Measurements from ENCODE around the gene OR52W1.
"Not testable (repeated sequence)": the region's sequence is repeated elsewhere in the genome, so short reads cannot be mapped to it uniquely, and the experiment has no call there.

OR52W1 gene

DNA sequence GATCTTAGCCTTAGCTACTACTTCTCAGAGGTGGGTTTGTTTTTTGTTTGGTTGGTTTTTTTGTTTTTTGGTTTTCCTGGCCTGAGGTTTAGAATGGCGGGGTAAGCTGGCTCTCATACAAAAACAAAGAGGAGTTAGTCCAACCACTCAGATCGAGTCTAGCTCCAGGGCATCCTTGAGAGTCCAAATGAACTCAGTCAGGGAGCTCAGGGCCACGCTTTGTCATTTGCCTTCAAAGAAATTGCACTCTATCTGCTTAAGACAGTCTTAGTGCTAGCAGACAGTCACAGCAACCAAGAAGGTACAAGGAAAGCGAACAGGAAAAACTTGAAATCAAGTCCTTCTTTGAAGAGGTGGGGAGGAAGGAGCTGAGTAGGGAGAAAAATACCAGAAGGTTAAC lies 17.5 kb downstream of the OR52W1 start:
- in situ Hi-C loops (cut with MboI; ENCODE audit: low sequenced_read_pairs): no loop called here

DNA sequence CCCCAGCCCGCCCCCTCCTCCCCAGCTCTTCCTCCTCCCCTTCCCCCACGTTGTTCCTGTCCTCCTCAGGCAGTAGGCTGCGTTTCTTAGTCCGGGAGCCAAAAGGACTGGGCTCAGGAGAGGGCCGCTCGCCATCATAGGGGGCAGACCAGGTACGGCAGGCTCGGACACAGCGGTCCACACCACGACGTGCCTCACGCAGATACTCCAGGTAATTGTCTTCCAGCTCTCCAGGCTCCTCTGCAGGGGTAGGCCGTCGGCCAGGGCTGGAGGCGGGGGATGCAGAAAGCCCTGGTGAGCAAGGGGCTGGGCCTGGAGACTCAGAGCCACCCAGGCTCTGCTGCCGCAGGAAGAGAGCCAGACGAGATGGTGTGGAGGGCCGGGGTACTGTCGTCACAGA lies 18.7 kb downstream of the OR52W1 start:
- in situ Hi-C loops (cut with MboI; ENCODE audit: low sequenced_read_pairs): no loop called here

DNA sequence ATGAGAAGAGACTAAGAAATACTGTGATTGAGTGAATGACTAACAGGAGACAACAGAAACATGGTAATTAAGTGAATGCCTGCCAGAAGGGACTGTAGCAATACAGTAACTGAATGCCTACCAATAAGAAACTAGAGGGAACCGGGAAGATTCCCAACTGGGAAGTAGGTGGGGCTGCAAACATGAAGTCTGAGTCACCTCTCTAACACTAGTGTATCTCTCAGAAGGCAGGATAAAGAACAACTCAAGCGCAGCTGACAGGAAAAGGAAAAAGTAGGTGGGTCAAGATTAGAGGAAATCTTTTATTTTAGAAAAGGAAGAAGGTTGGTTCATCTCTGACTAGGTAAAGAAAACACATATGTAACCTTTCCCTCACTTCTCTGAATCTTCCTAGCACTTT lies 20.3 kb downstream of the OR52W1 start:
- in situ Hi-C loops (cut with MboI; ENCODE audit: low sequenced_read_pairs): no loop called here

DNA sequence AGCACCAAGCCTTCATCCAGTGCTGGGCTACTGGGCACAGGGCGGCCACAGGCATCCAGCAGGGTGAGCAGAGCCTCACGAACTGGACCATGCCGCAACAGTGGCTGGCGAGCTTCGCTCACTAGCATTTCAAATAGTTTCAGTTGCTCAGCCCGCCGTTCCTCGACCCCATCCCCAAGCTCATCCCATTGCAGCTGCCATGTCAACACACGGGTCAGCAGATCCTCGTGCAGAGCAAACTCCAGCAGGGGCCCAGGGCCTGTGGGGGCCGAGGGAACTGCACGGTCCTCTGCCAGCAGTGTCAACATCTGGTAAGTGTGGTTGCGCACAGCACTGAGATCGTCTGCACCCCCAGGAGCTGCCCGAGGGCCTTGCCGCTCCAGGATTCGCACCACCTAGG lies 24.8 kb downstream of the OR52W1 start:
- in situ Hi-C loops (cut with MboI; ENCODE audit: low sequenced_read_pairs): no loop called here

DNA sequence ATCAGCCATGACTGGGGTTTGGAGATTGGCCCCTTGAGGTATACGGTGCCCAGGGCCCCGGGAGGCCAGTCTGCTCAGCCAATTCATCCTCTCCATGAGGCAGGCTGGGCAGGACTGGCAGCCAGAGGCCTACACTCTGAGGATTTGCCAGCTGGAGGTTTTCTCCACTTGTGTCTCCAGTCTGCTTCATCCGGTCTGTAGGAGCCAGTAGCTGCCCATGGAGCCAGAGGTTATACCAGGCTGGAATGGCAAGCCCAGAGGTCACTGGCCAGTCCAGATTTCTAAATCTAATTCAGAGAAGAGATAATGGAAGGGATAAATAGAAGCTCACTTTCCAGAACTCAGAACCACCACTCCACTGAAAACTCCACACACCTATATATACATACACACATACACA lies 25.4 kb downstream of the OR52W1 start:
- in situ Hi-C loops (cut with MboI; ENCODE audit: low sequenced_read_pairs): no loop called here

DNA sequence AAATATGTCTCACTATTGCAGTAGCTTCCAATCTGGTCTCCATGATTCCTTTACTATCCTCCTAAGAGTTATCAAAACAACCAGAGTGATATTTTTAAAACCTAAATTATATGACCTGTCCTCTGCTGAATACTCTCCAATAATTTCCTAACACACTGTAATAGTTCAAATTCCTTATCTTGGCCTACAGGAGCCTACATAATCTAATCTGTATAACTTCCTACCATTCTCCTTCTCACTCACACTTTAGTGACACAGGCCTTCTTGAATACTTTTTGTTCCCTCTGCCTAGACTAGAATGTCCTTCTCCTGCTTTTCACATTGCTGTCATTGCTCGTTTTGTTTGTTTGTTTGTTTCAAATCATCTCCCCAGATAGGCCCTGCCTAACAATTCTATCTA lies 26.0 kb downstream of the OR52W1 start:
- in situ Hi-C loops (cut with MboI; ENCODE audit: low sequenced_read_pairs): no loop called here

DNA sequence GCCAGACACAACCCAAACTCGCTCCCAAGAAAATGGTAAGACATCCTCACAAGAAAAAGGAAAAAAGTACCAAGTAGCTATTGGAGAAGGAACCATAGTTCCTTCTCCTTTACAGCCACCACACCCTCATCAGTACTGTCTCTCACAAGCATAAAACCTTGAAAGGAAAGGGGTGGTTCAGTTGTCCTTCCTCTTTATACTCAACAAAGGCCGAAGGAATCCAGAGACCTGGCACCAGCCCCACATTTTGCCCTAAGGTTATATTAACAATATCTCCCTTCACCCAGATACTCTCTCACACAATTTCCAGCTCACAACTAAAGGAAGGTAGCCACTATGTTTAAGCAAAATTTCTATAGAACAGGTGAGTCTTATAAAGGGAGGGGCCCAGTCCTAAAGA lies 26.9 kb downstream of the OR52W1 start:
- in situ Hi-C loops (cut with MboI; ENCODE audit: low sequenced_read_pairs): no loop called here

DNA sequence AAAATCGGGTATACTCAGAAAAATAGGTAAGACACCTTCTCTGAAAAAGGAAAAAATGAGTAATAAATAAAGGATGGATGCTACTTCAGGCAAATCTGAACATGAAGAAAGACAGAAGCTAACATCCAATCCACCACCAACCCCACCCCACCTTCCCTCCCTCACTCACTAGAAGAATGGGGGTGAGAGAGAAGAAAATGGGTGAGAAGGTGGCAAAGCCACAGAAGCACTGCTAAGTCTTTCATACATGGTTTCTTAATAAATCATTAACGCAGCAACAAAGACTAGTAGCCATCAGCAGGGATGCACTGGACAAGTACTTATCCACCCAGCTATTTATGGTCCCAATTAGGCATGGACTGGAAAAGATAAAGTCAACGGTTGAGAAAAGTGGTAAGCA lies 29.5 kb downstream of the OR52W1 start:
- in situ Hi-C loops (cut with MboI; ENCODE audit: low sequenced_read_pairs): no loop called here

DNA sequence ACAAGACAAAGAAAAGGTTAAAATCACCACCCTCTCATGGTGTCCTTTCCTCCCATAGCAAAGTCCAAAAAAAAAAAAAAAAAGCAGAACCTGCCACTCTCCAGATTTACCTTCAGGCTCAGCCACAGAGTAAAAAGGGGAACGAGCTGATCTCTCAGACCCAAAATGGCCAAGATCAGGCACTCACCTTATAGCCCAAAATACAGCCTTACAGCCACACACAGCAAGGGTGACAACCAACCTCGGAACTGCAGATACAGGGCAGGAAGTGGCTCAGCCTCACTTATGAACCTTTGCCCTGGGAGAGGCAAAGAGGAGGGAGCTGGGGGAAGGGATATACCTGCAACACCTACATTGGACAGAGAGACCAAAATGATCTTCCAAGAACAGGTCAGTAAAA lies 30.9 kb downstream of the OR52W1 start:
- in situ Hi-C loops (cut with MboI; ENCODE audit: low sequenced_read_pairs): no loop called here

DNA sequence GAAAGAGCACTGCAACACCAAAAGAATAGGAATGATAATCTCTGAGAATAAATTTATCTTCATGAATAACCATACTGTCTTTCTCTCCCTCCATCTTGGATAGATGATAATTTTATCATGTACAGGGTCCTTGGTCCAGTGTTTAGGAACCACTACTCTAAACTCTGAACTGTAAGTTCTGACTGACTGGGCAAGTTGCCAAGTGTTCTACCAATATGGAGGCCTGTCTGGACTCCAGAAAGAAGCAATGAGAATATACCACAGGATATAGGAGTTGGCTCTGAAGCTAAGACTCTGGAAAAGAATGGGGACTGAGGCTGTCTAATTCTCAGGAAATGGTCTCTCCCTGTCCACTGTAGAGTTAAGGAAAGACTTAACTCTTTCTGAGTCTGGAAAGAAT lies 33.9 kb downstream of the OR52W1 start:
- in situ Hi-C loops (cut with MboI; ENCODE audit: low sequenced_read_pairs): no loop called here

DNA sequence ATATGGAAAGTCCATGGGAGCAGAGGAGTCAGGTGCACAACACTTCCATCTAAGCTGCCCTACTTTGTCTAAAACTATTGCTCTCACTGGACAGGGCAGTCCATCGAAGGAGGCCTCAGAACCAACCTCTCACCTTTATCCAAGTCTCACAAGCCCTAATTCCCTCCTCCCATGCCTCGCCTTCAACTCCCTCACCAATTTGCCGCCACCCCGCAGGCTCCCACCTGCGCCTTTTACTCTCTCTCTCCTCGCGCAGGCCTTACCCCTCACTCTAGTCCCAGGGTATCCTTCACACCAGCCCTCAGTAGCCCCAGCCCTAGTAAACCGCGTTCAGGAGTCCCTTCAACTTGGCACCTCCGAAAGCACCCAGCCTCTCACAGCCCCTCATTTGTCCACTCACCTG lies 35.0 kb downstream of the OR52W1 start:
- in situ Hi-C loops (cut with MboI; ENCODE audit: low sequenced_read_pairs): no loop called here

DNA sequence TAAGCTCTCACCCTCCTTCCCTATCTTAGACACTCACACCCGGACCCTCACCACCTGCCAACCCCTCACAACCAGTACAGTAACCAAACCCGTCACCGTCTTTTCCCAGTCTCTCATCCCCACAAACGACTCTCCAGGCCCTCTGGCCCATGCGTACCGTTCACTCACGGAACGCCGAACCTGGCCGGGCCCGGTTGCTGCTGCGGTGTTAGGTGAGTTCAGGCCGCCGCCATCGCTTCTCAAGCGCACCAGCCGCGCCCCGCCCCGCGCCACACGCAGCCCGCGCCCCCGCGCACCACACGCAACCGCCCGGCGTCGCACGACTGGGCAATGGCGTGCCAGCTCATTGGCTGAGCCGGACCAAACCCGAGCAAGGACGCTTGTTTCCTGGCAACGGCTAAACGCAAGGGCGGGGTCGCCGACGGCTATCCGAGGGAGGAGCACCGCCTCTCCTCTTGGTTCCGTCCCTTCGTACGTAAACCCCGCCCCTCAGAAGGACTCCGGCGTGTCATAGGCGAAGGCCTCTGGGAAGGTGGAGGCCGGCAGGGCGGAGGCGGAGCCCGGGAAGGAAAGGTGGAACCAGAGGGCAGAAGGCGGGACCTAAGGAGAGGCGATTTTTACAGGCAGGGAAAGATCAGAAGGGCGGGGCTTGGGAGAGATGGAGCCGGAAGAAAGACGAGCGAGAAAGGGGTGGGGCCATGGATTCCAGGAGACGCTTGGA lies 35.5 kb downstream of the OR52W1 start, which contains the start of gene FHIP1B:
TSS of gene FHIP1B (minus strand) at position 250 of the 721 bp plus-strand sequence. CDS start 10,120 bp downstream, outside the sequence.
- in situ Hi-C loops (cut with MboI; ENCODE audit: low sequenced_read_pairs): no loop called here

DNA sequence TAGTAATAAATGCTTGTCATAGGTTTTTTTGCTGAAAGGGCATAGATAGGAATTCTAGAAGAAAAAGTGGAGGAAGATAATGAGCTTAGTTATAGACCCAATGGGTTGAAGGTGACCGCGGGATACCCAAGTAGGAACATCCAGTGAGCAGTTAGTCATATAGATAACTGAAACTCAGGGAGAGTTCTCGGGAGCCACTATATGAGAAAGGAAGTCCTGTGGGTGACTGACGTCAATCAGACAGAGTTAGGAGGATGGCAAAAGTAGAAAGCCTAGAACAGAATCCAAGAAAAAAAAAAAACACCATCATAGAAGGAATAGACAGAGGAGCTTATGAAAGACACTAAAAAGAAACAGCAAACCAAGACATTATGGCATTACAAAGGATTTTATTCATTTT lies 38.2 kb downstream of the OR52W1 start:
- in situ Hi-C loops (cut with MboI; ENCODE audit: low sequenced_read_pairs): no loop called here

DNA sequence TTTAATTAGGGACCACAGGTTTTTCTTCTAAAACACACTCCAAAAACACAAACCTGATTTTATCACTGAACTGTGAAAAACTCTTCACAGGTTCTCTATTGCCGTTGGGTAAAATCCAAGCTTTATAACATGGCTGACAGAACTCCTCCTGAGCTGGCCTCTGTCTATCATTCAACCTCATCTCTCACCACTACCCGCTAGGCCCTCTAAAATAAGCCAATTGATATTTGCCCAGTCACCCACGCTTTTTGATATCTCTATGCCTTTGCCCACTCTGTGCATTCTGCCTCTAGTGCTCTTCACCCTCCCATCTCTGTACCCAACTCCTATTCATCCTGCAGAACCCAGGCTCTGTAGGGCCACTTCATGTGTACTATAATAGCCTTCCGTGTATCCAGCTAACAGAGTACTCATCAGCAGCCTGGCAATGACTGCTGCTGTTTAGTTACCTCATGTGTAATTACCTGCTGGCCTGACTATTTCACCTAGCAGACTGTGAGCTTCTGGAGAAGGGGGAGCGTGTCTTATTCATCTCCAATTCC lies 38.8 kb downstream of the OR52W1 start:
- in situ Hi-C loops (cut with MboI; ENCODE audit: low sequenced_read_pairs): no loop called here

DNA sequence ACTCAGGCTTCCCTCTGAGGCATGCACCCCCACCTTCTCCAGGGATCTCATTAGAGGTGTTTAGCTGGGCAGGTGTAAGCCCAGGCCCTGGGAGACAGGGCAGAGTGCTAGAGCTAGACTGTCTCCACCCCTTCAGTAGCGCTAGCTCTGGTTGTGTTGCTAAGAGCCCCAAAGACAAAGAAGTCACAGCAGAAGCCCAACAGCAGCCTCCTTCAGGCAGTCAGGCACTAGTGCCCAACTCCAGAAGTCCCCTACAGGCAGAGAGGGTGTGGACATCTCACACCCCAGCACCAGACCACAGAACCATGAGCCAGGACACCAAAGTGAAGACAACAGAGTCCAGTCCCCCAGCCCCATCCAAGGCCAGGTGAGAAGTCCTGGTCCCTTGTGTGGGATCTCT lies 39.9 kb downstream of the OR52W1 start, which contains the start of gene CNGA4:
TSS of gene CNGA4 (plus strand) at position 188 of the 400 bp plus-strand sequence. CDS start at position 306, 118 bp downstream.
- in situ Hi-C loops (cut with MboI; ENCODE audit: low sequenced_read_pairs): no loop called here

DNA sequence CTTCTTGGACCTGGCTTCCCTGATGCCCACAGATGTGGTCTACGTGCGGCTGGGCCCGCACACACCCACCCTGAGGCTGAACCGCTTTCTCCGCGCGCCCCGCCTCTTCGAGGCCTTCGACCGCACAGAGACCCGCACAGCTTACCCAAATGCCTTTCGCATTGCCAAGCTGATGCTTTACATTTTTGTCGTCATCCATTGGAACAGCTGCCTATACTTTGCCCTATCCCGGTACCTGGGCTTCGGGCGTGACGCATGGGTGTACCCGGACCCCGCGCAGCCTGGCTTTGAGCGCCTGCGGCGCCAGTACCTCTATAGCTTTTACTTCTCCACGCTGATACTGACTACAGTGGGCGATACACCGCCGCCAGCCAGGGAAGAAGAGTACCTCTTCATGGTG lies 41.1 kb downstream of the OR52W1 start:
- in situ Hi-C loops (cut with MboI; ENCODE audit: low sequenced_read_pairs): no loop called here

DNA sequence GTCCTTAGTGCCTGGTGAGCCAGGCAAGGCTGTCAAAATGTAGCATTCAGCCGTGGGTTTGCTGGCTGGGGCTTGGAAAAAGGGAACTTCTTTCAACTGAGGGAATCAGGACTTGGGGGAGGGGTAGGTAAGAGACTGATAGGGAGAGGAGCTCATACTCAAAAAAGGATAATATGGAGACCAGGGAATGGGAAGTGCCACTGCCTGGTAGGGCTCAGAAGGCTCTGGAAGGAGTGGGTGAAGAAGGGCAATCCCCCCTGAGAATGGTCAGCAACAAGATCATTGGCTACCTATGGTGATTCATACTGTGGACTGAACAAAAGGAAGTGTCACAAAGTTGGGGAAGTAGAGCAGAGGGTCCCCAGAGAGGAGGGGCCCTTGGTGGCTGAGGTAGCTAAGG lies 41.8 kb downstream of the OR52W1 start:
- in situ Hi-C loops (cut with MboI; ENCODE audit: low sequenced_read_pairs): no loop called here

DNA sequence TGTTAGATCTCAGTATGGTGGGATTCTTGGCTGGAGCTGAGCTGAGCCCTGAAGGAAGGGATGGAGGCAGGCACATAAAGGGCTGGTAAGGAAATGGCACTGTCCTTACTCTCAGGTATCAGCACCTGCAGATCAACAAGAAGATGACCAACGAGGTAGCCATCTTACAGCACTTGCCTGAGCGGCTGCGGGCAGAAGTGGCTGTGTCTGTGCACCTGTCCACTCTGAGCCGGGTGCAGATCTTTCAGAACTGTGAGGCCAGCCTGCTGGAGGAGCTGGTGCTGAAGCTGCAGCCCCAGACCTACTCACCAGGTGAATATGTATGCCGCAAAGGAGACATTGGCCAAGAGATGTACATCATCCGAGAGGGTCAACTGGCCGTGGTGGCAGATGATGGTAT lies 42.3 kb downstream of the OR52W1 start:
- in situ Hi-C loops (cut with MboI; ENCODE audit: low sequenced_read_pairs): no loop called here

DNA sequence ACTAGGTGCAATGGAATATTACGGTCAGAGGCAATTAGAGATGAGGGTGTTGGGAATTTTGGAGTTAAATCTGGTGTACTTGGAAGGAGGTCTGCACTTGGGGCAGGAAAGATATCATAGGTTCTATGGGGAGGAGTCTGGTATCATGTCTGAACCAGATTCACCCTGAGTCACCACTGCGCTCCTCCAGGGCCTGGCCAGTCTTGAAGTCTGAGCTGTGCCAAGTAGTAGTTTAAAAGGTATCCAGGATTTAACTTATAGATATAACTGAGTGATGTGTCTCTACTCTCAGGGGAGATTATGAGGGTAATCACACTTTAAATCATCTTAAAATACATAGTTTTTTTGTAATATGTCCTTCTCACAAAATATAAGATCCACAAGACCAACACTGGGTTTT lies 46.5 kb downstream of the OR52W1 start:
- in situ Hi-C loops (cut with MboI; ENCODE audit: low sequenced_read_pairs): no loop called here

DNA sequence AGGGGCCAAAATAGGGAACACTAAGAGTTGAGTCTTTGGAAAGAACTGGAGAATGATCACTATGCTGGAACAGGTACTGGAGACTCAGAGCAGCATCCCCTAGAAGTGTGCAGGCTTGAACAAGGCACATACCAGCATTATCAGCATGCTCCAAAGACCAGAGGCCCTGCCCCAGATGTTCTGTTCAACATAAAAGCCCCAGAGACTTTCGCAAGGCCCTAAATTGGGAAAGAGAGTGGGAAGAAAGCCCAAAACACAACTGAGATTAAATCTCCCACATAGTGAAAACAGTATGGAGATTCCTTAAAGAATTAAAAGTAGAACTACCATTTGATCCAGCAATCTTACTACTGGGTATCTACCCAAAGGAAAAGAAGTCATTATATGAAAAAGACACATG lies 49.2 kb downstream of the OR52W1 start:
- in situ Hi-C loops (cut with MboI; ENCODE audit: low sequenced_read_pairs): no loop called here

DNA sequence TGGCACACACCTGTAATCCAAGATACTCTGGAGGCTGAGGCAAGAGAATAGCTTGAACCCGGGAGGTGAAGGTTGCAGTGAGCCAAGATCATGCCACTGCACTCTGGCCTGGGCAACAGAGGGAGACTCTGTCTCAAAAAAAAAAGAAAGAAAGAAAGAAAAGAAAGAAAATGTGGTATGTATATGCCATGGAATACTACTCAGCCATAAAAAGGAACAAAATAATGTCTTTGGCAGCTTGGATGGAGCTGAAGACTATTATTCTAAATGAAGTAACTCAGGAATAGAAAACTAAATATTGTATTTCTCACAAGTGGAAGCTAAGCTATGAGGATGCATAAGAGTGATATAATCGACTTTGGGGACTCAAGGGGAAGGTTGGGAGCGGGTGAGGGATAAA lies 49.9 kb downstream of the OR52W1 start:
- in situ Hi-C loops (cut with MboI; ENCODE audit: low sequenced_read_pairs): not testable (repeated sequence)

Data from HL-60/S4 treated with phorbol 12-myristate 13-acetate at 8.2 ng/mL for 4 days and 3 days (cell line).